ENCODE measurements around the gene RNF32.
"Not testable (repeated sequence)": the region's sequence is repeated elsewhere in the genome, so short reads cannot be mapped to it uniquely, and the experiment has no call there.

RNF32 gene

DNA sequence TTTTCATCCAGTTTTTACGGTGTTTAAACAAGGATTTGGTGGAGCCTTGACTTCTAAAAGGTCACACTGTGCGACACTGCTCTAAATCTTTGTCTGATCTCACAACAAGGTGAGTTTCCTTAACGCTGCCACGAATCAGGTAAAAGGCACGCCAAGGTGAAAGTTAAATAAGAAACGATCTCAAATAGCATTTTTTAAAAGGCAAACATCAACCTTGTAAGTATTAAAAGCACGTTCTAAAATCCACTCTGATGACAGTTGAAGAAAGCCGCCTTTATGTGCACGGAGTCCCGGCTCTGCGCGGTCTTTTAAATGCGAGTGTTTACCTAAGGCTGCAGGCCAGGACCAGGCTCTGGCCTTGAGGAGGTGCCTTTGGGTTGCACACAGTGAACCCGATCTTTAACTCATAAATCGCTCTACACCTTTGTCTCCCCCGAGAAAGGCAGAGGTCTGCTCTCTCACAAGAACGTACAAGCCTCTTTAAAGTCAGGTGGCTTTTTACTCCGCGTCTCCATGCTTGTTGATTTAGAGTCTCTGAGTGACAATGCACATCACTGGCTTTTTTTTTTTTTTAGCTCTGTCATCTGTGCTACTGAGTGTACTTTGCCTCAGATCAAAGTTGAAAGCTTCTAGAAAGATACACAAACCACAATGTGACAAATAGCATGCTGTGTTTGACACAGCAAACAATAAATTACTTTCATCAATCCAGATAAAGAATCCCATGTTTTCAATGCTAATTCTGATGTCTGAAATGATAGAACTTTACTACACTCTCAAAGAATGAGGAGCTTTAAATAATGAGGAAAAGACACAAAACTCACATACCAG lies 25.9 kb upstream of the RNF32 start:
- no peak for DNase-seq

GRCh38 chr7:156616269-156617202 lies 24.0 kb upstream of the RNF32 start:
- no peak for DNase-seq

DNA sequence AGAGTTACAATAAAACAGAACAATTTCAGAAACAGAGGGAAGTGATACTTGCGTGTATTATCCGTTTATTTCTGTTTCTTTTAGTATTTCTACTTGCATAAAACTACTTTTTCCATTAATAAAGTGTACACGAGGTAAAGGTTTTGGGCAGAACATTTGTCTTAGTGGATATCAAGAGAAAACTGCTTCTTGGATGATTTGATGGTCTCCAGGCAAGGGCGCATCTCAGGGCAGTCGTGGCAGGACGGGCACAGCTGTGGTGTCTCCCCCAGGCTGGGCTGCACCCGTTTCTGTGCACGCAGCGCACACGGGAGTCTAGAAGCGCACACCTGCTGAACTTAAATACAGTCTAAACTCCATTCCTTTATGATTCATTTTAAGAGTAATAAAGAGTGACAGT lies 23.4 kb upstream of the RNF32 start:
- DNase-seq = no peak

DNA sequence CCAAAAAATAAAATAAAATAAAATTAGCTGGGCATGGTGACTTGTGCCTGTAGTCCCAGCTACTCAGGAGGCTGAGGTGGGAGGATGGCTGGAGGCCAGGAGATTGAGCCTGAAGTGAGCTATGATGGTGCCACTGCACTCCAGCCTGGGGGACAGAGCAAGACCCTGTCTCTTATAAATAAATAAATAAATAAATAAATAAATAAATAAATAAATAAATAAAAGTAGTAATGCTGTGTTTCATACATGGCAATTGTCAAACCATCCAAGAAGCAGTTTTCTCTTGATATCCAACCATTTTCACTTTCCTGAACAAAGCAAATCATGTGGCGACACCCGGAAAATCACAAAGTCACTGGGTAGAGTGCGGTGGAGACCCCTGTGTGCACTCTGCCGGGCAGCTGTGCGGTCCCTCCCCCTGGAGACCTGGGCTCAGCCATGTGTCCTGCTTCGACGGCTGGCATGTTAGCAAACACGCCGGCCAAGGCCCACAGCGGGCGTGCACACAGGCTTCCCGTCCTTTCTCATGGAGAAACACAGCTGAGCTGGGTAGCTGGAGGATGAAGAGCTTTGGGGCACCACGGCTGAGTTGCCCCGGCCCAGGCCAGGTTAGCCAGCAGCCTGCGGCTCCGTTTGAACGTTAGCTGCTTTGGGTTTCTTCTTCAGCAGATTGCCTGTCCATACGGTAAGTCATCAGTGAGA lies 22.3 kb upstream of the RNF32 start:
- no peak for DNase-seq

DNA sequence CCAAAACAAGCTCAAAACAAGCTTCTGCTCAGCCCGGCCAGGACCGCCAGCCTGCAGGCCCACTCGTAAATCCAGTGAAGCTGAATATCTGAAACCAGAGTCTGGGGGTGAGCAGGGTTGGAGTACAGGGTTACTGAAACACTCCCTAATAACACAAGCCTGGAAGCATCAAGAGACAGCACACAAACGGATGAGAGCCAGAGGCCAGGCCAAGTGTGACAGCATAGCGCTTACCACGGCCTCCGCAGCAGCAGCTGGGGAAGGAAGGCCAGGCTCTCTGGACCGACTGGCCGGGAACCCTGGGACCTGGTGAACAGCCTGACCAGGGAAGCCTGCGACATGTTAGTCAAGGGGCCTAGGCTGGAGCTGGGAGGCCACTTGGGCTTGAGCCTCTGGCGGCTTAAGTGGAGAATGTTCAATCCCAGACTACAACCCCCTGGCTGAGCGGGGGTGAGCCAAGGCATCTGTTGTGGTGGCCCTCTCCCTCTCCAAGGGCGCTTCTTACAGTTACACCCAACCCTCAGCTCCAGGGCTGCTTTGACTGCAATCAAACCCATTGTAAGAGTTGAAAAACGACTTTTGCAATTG lies 21.7 kb upstream of the RNF32 start:
- DNase-seq = no peak

DNA sequence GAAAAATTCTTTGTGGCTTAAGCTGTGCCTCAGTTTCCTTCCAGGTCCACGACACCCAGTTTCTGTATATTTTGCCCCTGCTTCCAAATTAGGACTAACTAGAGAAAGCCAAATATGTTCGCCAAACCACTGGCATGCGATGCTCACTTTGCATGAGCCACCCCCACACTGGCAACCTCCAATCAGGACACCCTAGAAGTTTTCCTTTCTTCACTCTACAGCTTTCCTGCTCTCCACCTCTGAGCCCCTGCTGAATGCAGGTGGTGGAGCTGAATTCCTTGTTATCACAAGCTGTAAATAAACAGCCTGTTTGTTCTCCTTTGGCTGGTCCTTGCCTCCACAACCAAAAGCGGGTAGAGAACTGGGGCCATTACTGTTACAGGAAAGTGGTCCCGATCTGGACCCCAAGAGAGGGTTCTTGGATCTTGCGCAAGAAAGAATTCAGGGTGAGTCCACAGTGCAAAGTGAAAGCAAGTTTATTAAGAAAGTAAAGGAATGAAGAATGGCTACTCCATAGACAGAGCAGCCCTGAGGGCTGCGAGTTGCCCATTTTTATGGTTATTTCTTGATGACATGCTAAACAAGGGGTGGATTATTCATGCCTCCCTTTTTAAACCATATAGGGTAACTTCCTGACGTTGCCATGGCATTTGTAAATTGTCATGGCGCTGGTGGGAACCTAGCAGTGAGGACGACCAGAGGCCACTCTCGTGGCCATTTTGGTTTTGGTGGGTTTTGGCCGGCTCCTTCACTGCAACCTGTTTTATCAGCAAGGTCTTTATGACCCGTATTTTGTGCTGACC lies 20.9 kb upstream of the RNF32 start:
- DNase-seq = not testable (repeated sequence)

DNA sequence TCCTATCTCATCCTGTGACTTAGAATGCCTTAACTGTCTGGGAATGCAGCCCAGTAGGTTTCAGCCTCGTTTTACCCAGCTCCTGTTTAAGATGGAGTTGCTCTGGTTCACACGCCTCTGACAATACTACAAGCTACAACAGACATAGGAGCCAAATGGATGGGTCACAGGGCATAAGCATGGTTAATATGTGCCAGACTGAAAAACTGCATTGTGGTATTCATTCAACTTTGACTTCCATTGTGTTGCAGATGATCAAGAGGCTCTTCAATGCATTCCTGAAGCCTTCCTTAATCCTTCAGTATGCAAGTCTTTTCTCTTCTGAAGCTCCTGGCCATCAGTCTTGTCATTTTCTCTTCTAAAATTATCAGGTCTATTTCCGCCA lies 20.3 kb upstream of the RNF32 start:
- no peak for DNase-seq

DNA sequence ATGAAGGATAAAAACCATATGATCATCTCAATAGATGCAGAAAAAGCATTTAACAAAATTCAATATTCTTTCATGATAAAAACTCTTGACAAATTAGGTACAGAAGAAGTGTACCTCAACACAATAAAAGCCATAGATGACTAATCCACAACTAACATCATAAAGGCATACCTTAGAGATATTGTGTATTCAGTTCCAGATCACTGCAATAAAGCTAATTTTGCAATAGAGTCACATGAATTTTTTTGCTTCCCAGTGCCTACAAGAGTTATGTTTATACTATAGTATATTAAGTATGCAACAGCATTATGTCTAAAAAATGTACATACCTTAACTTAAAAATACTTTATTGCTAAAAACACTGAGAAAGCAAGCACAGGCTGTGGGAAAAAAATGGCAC lies 18.9 kb upstream of the RNF32 start:
- no peak for DNase-seq

DNA sequence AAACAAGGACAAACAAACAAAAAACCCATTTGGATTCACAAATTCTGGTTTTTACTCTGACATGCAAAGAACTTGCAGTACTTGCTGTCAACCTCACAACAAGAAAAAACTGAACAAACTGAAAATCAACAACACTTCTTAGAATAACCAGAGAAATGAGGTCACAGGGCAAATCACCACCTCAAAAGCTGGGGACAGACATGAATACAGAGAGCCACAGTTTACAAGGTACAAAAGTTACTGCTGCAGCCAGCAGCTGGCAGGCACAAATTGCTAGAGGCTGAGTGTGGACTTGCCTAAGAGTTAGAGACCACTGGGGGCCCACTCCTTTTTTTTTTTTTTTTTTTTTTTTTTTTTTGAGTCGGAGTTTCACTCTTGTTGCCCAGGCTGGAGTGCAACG lies 15.0 kb upstream of the RNF32 start:
- no peak for DNase-seq

GRCh38 chr7:156626220-156626895 lies 14.2 kb upstream of the RNF32 start:
- no peak for DNase-seq

DNA sequence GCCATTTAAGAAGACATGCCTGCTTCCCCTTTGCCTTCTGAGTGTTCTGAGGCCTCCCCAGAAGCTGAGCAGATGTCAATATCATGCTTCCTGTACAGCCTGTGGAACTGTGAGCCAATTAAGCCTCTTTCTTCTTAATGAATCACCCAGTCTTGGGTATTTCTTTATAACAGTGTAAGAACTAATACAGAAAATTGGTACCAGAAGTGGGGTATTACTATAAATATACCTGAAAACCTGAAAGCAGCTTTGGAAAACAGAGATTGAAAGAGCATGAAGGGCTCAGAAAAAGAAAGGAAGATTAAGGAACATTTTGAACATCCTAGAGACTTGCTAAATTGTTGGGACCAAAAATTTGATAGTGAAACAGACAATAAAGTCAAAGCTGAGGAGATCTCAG lies 12.0 kb upstream of the RNF32 start:
- no peak for DNase-seq

- DNase-seq = no peak
Measured at GRCh38 chr7:156629873-156630272, 10.7 kb upstream of the RNF32 start.

- no peak for DNase-seq
Measured at GRCh38 chr7:156634117-156634516, 6.5 kb upstream of the RNF32 start.

- DNase-seq = no peak
Measured at GRCh38 chr7:156635529-156636385, 4.8 kb upstream of the RNF32 start.

- DNase-seq = not testable (repeated sequence)
Measured at GRCh38 chr7:156637093-156637492, 3.5 kb upstream of the RNF32 start.

DNA sequence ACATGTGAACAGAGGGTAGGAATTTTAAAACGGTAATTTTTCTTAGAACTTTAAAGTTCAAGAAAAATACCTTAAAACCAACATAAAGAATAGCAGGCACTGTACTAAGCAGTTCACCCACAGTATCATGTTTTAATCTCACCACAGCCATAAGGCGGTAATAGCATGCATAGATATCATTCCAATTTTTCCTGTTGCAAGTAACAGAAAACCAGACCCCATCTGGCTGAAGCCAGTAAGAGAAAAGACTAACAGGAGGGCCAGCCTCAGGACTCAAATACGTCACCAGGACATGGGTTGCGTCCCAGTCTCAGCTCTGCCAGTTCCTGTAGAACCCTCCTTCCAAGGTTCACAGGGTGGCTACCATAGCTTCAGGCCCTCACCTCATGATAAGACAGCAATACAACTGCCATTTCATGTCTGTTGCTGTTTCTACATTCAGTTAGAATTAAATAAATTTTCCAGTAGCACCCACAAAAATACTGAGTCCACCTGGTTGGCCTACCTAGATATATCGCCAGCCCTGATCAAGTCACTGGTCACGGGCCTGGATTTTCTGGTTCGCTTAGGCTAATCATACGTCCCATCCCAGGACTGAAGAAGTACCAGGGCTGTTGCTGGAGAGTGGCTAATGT lies 2.0 kb upstream of the RNF32 start:
- DNase-seq = no peak

GRCh38 chr7:156639426-156640256 lies 933 bp upstream of the RNF32 start:
- DNase-seq = no peak

DNA sequence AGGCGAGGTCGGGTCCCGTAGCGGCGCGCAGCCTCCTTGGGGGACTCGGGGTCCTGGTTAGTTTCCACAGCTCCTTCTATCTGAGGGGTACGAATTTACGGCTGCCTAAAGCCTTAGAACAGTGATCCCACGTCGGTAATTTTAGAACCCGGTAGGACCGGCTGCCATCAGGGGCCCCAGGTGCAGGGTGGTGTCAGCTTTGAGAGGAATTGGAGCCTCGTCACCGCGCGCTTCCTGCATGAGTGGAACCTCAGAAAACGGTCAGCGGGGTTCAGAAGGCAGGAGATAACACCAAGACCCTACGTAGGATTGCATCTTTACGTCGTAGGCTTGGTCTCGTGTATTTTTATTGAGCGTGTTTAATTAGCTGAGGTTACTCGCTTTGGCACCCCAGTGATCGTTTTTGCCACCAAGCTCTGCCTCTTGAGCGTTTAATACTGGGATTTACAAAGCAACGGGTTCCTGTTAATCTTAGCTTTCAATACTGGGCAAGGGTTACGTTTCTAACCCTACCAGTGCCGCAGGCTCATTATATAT lies 443 bp downstream of the RNF32 start:
- DNase-seq = no peak
